CD14-positive monocyte (primary cell): ENCODE measurements around the gene MB21D2. TPM values are rescaled to one million over a fixed set of nuclear protein-coding genes. Genes with fewer than 3 reads are reported as not detected.

Source experiments
- DNase-seq, 3 donors: peaks; one replicate each; pipeline ENCODE4 v3.0.0-alpha.2; 2011 to 2022
- H2AFZ ChIP-seq: 2 replicates; pipeline ENCODE4 v1.6.0; 2012; ENCODE audit warnings: mild to moderate bottlenecking, low read depth, low read length, inconsistent platforms; ENCODE audit not compliant: insufficient read depth, poor library complexity, severe bottlenecking
- H3K27ac ChIP-seq, 2 donors: 1 replicate in 1 of 2; 2 replicates in 1 of 2; pipeline ENCODE4 v1.5.1; 2012 to 2013; ENCODE audit warnings: low read length in 2 of 2, control low read depth in 1 of 2, inconsistent platforms in 1 of 2, low read depth in 1 of 2, mild to moderate bottlenecking in 1 of 2
- H3K27me3 ChIP-seq, 2 donors: one replicate each; pipeline versions ENCODE4 v1.6.0 to v1.6.1; 2011 to 2013; ENCODE audit warnings: low read length in 2 of 2; ENCODE audit not compliant: control insufficient read depth in 2 of 2, insufficient read depth in 2 of 2
- H3K36me3 ChIP-seq, 2 donors: replicated peaks in 1 of 2; 1 replicate in 1 of 2; 2 replicates in 1 of 2; pipeline versions ENCODE4 v1.5.1 to v1.6.1; 2012 to 2013; ENCODE audit warnings: low read length in 2 of 2, control low read depth in 1 of 2, inconsistent platforms in 1 of 2, mild to moderate bottlenecking in 1 of 2; ENCODE audit not compliant: insufficient read depth in 2 of 2, control insufficient read depth in 1 of 2
- H3K4me1 ChIP-seq, 2 donors: 1 replicate in 1 of 2; 2 replicates in 1 of 2; pipeline versions ENCODE4 v1.5.1 to v1.6.1; 2012 to 2013; ENCODE audit warnings: low read length in 2 of 2, control low read depth in 1 of 2, inconsistent platforms in 1 of 2, mild to moderate bottlenecking in 1 of 2, moderate library complexity in 1 of 2; ENCODE audit not compliant: insufficient read depth in 2 of 2, control insufficient read depth in 1 of 2
- H3K4me2 ChIP-seq: replicated peaks from 2 replicates; pipeline ENCODE3; 2012; ENCODE audit warnings: low read length, moderate library complexity, mild to moderate bottlenecking; ENCODE audit not compliant: poor library complexity, severe bottlenecking; ENCODE audit errors: extremely low read depth
- H3K4me3 ChIP-seq, 3 experiments: fragments of 200-600 bp in 1 of 3; sonication (generic) in 1 of 3; replicated peaks in 1 of 3; 1 replicate in 2 of 3; 2 replicates in 1 of 3; pipeline ENCODE4 v1.5.1; 2011 to 2013; ENCODE audit warnings: low read length in 3 of 3, mild to moderate bottlenecking in 3 of 3, control low read depth in 2 of 3, low read depth in 2 of 3, inconsistent platforms in 1 of 3, moderate library complexity in 1 of 3
- H3K79me2 ChIP-seq: 2 replicates; pipeline ENCODE4 v1.6.0; 2012; ENCODE audit warnings: mild to moderate bottlenecking, control low read depth, inconsistent platforms, low read length, moderate library complexity; ENCODE audit not compliant: insufficient read depth
- H3K9ac ChIP-seq: 2 replicates; pipeline ENCODE4 v1.6.0; 2017; ENCODE audit warnings: low read length, mild to moderate bottlenecking; ENCODE audit not compliant: insufficient read depth, poor library complexity, severe bottlenecking
- H3K9me3 ChIP-seq, 2 donors: replicated peaks in 1 of 2; 1 replicate in 1 of 2; 2 replicates in 1 of 2; pipeline versions ENCODE4 v1.5.1 to v1.6.1; 2012 to 2013; ENCODE audit warnings: low read length in 2 of 2, control low read depth in 1 of 2; ENCODE audit not compliant: control insufficient read depth in 1 of 2, insufficient read depth in 1 of 2
- H4K20me1 ChIP-seq: 2 replicates; pipeline ENCODE4 v1.6.0; 2012; ENCODE audit warnings: mild to moderate bottlenecking, low read length, control low read depth, moderate library complexity; ENCODE audit not compliant: insufficient read depth
- H3K27ac Mint-ChIP-seq, 7 donors: one replicate each; pipeline ENCODE4 v1.8.0; 2020; ENCODE audit warnings: mild to moderate bottlenecking in 7 of 7, mixed read lengths in 7 of 7, moderate library complexity in 6 of 7, inconsistent platforms in 2 of 7
- H3K27me3 Mint-ChIP-seq, 3 donors: one replicate each; pipeline ENCODE4 v1.8.0; 2021 to 2022; ENCODE audit warnings: low read depth in 3 of 3, mild to moderate bottlenecking in 3 of 3, mixed read lengths in 3 of 3, moderate library complexity in 3 of 3, inconsistent platforms in 1 of 3
- H3K36me3 Mint-ChIP-seq, 2 donors: one replicate each; pipeline ENCODE4 v1.8.0; 2020; ENCODE audit warnings: mixed read lengths in 2 of 2, inconsistent platforms in 1 of 2, mild to moderate bottlenecking in 1 of 2
- H3K4me1 Mint-ChIP-seq: one replicate; pipeline ENCODE4 v1.8.0; 2020; ENCODE audit warnings: mild to moderate bottlenecking, mixed read lengths
- H3K4me3 Mint-ChIP-seq, 2 donors: one replicate each; pipeline ENCODE4 v1.8.0; 2020; ENCODE audit warnings: mild to moderate bottlenecking in 2 of 2, mixed read lengths in 2 of 2, moderate library complexity in 1 of 2
- H3K9me3 Mint-ChIP-seq, 7 donors: one replicate each; pipeline ENCODE4 v1.8.0; 2020 to 2022; ENCODE audit warnings: mixed read lengths in 7 of 7, mild to moderate bottlenecking in 6 of 7, moderate library complexity in 6 of 7, inconsistent platforms in 2 of 7
- WGBS: methylation state at CpG from one replicate; pipeline ENCODE4 v1.1.5; 2013; ENCODE audit warnings: missing lambda C conversion rate; ENCODE audit not compliant: insufficient coverage; 5-methylcytosine and 5-hydroxymethylcytosine counted together
- intact Hi-C, 2 donors: fragments of 100-400 bp; cut with micrococcal nuclease; formaldehyde crosslinking; loops; one replicate each; pipeline versions ENCODE4 v1.15.0 to v1.15.1; 2023
- polyA plus RNA-seq, 3 donors: library from polyadenylated mRNA; depleted of rRNA in 1 of 3; unstranded in 2 of 3; stranded (reverse) in 1 of 3; fragments of 300-500 nt in 2 of 3; fragments of >200 nt in 1 of 3; fragmentation: Illumina TruSeq in 2 of 3; gene quantifications; 1 replicate in 2 of 3; 2 replicates in 1 of 3; pipeline ENCODE4 v1.2.3, GENCODE V29; 2012 to 2021
- TF ChIP-seq, protein P1 (sequence below): fragments of 200-600 bp; IDR thresholded peaks from one replicate; pipeline ENCODE4 v1.8.0; 2022; ENCODE audit warnings: antibody characterized with exemption, mild to moderate bottlenecking

Gene MB21D2
- polyA plus RNA-seq, 3 donors: 0.37 to 0.77 (median 0.59) TPM

DNA sequence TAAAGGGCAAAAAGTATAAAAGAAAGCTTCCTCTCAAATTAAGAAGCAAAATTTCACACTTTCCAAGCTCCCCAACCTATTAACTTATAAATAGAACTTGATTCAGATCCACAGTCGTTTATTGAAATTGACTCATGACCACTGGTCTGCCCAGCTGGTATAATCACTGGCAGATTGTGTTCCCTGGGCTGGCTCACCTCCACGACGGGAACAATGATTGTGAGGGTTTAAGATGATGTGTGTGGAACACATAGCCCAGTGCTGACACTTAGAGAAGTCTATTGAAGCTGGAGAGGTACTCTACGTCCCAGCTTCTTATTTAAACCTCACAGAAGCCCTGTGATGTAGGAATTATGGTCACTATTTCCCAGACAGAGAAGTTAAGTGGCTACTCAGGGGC is 90.4 kb downstream of the MB21D2 start:
- Histone ChIP-seq H2AFZ (no peak overlapping the region), H3K4me3 (no peak overlapping the region), H3K27ac (no peak overlapping the region), H4K20me1 (no peaks in the 10 kb centered on the region), H3K4me2 (no peak overlapping the region), H3K27me3 (peaks cover 0 to 2% of the 10 kb centered on the region in 2 donors), H3K36me3 (no peaks in the 10 kb centered on the region), H3K4me1 (no peaks in the 10 kb centered on the region), H3K9me3 (no peaks in the 10 kb centered on the region), H3K79me2 (no peaks in the 10 kb centered on the region), H3K9ac (no peak overlapping the region)
- intact Hi-C loops: no loop called here
- TF ChIP-seq, protein P1, sequence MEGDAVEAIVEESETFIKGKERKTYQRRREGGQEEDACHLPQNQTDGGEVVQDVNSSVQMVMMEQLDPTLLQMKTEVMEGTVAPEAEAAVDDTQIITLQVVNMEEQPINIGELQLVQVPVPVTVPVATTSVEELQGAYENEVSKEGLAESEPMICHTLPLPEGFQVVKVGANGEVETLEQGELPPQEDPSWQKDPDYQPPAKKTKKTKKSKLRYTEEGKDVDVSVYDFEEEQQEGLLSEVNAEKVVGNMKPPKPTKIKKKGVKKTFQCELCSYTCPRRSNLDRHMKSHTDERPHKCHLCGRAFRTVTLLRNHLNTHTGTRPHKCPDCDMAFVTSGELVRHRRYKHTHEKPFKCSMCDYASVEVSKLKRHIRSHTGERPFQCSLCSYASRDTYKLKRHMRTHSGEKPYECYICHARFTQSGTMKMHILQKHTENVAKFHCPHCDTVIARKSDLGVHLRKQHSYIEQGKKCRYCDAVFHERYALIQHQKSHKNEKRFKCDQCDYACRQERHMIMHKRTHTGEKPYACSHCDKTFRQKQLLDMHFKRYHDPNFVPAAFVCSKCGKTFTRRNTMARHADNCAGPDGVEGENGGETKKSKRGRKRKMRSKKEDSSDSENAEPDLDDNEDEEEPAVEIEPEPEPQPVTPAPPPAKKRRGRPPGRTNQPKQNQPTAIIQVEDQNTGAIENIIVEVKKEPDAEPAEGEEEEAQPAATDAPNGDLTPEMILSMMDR: no peak
- Mint-ChIP-seq H3K27ac (no peak overlapping the region), H3K9me3 (peaks cover 0 to 7% (median 0%) of the 10 kb centered on the region in 7 donors), H3K36me3 (no peaks in the 10 kb centered on the region), H3K27me3 (peaks cover 4 to 6% (median 5%) of the 10 kb centered on the region in 3 donors), H3K4me3 (no peak overlapping the region), H3K4me1 (no peaks in the 10 kb centered on the region)
- WGBS: 100% methylated on average over 2 of the region's 4 CpGs
- DNase-seq: no peak

DNA sequence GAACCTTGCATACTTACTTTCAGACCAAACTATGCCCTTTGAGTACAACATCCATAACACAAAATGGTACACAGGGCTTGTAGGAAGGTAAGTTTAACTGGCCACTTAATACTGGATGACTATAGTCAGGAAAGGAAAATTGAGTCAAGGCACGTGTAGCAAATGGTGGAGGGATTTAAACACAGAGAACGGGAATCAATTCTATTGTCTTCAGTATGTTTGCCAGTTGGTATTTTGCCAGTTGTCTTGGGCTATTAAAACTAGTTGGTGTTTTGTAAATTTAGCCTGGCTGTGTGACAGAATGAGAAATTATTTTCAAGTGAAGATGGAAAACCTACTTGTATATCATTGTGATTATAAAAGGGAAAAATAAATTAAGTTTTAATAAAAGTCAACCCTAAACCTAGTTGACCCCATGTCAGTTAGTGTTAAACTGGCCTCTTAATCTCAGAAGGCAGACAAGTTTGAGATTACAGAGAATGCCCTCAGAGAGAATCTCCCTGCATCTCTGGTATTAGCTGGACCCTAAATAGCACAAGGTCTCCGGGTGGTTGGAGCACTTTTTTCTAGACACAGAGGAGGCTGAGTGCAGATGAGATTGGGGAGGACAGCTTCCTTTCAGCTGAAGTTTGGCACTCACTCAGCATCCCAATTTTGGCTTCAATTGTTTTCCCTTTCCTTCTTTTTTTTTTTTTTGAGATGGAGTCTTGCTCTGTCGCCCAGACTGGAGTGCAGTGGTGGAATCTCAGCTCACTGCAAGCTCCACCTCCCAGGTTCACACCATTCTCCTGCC is 91.2 kb downstream of the MB21D2 start:
- TF ChIP-seq, protein P1: no peak
- Mint-ChIP-seq H3K27ac (no peak overlapping the region), H3K9me3 (peaks cover 0 to 7% (median 0%) of the 10 kb centered on the region in 7 donors), H3K36me3 (no peaks in the 10 kb centered on the region), H3K27me3 (peaks cover 4 to 10% (median 5%) of the 10 kb centered on the region in 3 donors), H3K4me3 (no peak overlapping the region), H3K4me1 (no peaks in the 10 kb centered on the region)
- no peak for DNase-seq
- no peak overlapping the region for H2AFZ ChIP-seq
- no peak overlapping the region for H3K27ac ChIP-seq
- H3K4me1 ChIP-seq: no peaks in the 10 kb centered on the region
- 100% methylated on average over 2 of the region's 4 CpGs for WGBS
- no peaks in the 10 kb centered on the region for H3K27me3 ChIP-seq
- H3K79me2 ChIP-seq: no peaks in the 10 kb centered on the region
- H3K9me3 ChIP-seq: no peaks in the 10 kb centered on the region
- no peak overlapping the region for H3K4me3 ChIP-seq
- H4K20me1 ChIP-seq: no peaks in the 10 kb centered on the region
- no peaks in the 10 kb centered on the region for H3K36me3 ChIP-seq
- H3K9ac ChIP-seq: no peak overlapping the region
- intact Hi-C loops: no loop called here
- no peak overlapping the region for H3K4me2 ChIP-seq
